Measurements from ENCODE around the gene SVOPL.
A peak's percentile ranks its signal among the peaks of the same experiment; 100 is the strongest.
"Not testable (repeated sequence)": the region's sequence is repeated elsewhere in the genome, so short reads cannot be mapped to it uniquely, and the experiment has no call there.

Gene SVOPL

GRCh38 chr7:138700857-138701536 lies at the start of gene SVOPL:
SVOPL (minus strand) TSS chr7:138701362; CDS start chr7:138679045, 22,317 bp downstream.
- DNase-seq (ENCODE audit: low read depth): no peak

- no peak for DNase-seq (ENCODE audit: low read depth)
Observed at GRCh38 chr7:138750473-138750872, 49.3 kb upstream of the SVOPL start.

GRCh38 chr7:138749960-138750359 lies 48.8 kb upstream of the SVOPL start:
- DNase-seq (ENCODE audit: low read depth): no peak

- no peak for DNase-seq (ENCODE audit: low read depth)
Observed at GRCh38 chr7:138748666-138749065, 47.5 kb upstream of the SVOPL start.

- DNase-seq (ENCODE audit: low read depth): no peak
Observed at GRCh38 chr7:138746073-138746472, 44.9 kb upstream of the SVOPL start.

- no peak for DNase-seq (ENCODE audit: low read depth)
Observed at GRCh38 chr7:138745189-138745588, 44.0 kb upstream of the SVOPL start.

- no peak for DNase-seq (ENCODE audit: low read depth)
Observed at GRCh38 chr7:138741453-138741735, 40.2 kb upstream of the SVOPL start.

- no peak for DNase-seq (ENCODE audit: low read depth)
Observed at GRCh38 chr7:138739859-138740258, 38.7 kb upstream of the SVOPL start.

- DNase-seq (ENCODE audit: low read depth): peak; percentile 15
Observed at GRCh38 chr7:138738551-138739335, 37.6 kb upstream of the SVOPL start.

- no peak for DNase-seq (ENCODE audit: low read depth)
Observed at GRCh38 chr7:138738114-138738513, 37.0 kb upstream of the SVOPL start.

- DNase-seq (ENCODE audit: low read depth): no peak
Observed at GRCh38 chr7:138735399-138735798, 34.2 kb upstream of the SVOPL start.

- DNase-seq (ENCODE audit: low read depth): not testable (repeated sequence)
Observed at GRCh38 chr7:138731733-138732132, 30.6 kb upstream of the SVOPL start.

GRCh38 chr7:138729444-138729843 lies 28.3 kb upstream of the SVOPL start:
- no peak for DNase-seq (ENCODE audit: low read depth)

- DNase-seq (ENCODE audit: low read depth): no peak
Observed at GRCh38 chr7:138727336-138728099, 26.4 kb upstream of the SVOPL start.

- DNase-seq (ENCODE audit: low read depth): no peak
Observed at GRCh38 chr7:138726288-138726687, 25.1 kb upstream of the SVOPL start.

- no peak for DNase-seq (ENCODE audit: low read depth)
Observed at GRCh38 chr7:138720286-138720685, 19.1 kb upstream of the SVOPL start.

- DNase-seq (ENCODE audit: low read depth): no peak
Observed at GRCh38 chr7:138716889-138717288, 15.7 kb upstream of the SVOPL start.

- no peak for DNase-seq (ENCODE audit: low read depth)
Observed at GRCh38 chr7:138713191-138713590, 12.0 kb upstream of the SVOPL start.

- no peak for DNase-seq (ENCODE audit: low read depth)
Observed at GRCh38 chr7:138712652-138713051, 11.5 kb upstream of the SVOPL start.

GRCh38 chr7:138710536-138711385 lies 9.6 kb upstream of the SVOPL start:
- DNase-seq (ENCODE audit: low read depth): no peak

- no peak for DNase-seq (ENCODE audit: low read depth)
Observed at GRCh38 chr7:138705167-138705566, 4.0 kb upstream of the SVOPL start.

GRCh38 chr7:138701537-138701923 lies 368 bp upstream of the SVOPL start:
- DNase-seq (ENCODE audit: low read depth): no peak

Measured in HS-5 (cell line).